ENCODE results near the gene TFAP2E. TPM values are rescaled to one million over a fixed set of nuclear protein-coding genes. Genes with fewer than 3 reads are reported as not detected.
A peak's percentile ranks its signal among the peaks of the same experiment; 100 is the strongest.

TFAP2E gene
- total RNA-seq, 2 donors from 2014 or later, result 4.7 TPM; not detected in 1

DNA sequence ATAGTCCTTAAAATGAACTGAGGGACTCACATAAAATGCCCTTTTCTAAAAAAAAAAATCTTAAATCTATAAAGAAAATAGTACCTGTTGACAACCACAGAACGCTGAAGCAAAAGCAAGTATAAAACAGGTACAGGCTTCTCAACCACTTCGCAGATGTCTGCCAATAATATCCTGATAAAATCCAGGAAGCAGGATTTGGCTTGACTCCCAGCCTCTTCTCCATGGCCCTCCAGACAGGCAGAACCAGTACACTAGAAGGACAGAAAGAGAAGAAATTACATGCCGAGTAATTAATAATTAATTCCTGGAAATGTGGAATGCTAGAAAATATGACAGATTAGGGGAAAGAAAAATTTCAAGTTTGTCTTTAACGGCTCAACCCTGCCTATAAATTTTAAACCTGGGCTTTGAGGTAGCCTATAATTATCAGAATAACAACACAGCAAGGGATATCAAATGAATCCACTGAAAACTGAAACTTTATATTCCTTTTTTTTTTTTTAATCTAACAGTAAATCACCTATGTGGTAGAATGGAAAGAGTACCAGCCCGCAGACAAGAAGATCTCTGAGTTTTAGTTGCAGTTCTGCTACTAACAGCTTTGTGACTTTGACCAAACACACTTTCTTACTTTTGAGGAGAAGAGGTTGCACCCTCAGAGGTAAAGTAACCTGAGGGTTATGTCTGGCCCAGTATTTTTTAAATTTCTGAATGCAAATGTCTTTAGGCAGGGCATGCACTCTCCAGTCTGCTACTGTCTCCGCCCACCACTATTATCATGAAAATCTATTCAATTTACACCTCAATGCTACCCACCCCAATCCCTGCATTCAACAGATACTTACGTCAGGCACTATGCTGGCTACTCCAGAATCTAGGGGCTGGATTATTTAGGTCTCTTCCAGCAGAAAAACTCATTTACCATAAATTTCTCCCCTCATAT lies 18.6 kb upstream of the TFAP2E start:
- no peaks in the 10 kb centered on the region for H3K9me3 ChIP-seq
- peaks cover 9% of the 10 kb centered on the region for H3K36me3 ChIP-seq
- ATAC-seq (ENCODE audit: insufficient number of reproducible peaks, low FRiP score, low read depth) (no peak), DNase-seq (ENCODE audit: low spot score) (no peak)
- H3K27ac ChIP-seq, result no peak overlapping the region
- TF ChIP-seq, protein P1, sequence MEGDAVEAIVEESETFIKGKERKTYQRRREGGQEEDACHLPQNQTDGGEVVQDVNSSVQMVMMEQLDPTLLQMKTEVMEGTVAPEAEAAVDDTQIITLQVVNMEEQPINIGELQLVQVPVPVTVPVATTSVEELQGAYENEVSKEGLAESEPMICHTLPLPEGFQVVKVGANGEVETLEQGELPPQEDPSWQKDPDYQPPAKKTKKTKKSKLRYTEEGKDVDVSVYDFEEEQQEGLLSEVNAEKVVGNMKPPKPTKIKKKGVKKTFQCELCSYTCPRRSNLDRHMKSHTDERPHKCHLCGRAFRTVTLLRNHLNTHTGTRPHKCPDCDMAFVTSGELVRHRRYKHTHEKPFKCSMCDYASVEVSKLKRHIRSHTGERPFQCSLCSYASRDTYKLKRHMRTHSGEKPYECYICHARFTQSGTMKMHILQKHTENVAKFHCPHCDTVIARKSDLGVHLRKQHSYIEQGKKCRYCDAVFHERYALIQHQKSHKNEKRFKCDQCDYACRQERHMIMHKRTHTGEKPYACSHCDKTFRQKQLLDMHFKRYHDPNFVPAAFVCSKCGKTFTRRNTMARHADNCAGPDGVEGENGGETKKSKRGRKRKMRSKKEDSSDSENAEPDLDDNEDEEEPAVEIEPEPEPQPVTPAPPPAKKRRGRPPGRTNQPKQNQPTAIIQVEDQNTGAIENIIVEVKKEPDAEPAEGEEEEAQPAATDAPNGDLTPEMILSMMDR (IDR thresholded peaks at IDR 0.05), result no peak
- H3K27me3 ChIP-seq (replicated peaks; ENCODE audit: insufficient read depth), result no peaks in the 10 kb centered on the region
- no peak overlapping the region for H3K4me3 ChIP-seq
- peaks cover 13 to 38% of the 10 kb centered on the region in 2 donors for H3K4me1 ChIP-seq (ENCODE audit: control insufficient read depth in 1 of 2, low read depth in 2 of 2)

DNA sequence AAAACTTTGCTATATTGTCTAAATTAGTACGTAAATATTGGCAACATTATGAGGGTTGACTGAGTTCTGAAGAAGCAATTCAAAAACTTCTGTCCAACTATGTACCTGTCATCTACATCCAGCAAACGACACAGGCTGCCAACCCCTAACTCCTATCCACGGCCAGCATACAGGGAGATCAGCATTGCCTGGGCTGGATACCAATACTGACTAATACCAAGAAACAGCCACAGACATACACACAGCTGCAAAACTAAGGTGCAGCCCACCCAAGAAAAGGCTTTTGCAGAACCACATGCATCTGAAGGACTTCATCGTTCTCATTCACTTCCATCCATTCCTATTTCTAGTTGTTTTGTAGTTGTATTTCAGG lies 17.9 kb upstream of the TFAP2E start:
- Histone ChIP-seq H3K27ac (no peak overlapping the region), H3K9me3 (no peaks in the 10 kb centered on the region), H3K36me3 (peaks cover 9% of the 10 kb centered on the region), H3K4me3 (no peak overlapping the region), H3K27me3 (replicated peaks; ENCODE audit: insufficient read depth) (no peaks in the 10 kb centered on the region), H3K4me1 (ENCODE audit: control insufficient read depth in 1 of 2, low read depth in 2 of 2) (peaks cover 13 to 39% of the 10 kb centered on the region in 2 donors)
- DNase-seq (ENCODE audit: low spot score), result no peak
- ATAC-seq (ENCODE audit: insufficient number of reproducible peaks, low FRiP score, low read depth), result no peak
- TF ChIP-seq, protein P1 (IDR thresholded peaks at IDR 0.05), result no peak

DNA sequence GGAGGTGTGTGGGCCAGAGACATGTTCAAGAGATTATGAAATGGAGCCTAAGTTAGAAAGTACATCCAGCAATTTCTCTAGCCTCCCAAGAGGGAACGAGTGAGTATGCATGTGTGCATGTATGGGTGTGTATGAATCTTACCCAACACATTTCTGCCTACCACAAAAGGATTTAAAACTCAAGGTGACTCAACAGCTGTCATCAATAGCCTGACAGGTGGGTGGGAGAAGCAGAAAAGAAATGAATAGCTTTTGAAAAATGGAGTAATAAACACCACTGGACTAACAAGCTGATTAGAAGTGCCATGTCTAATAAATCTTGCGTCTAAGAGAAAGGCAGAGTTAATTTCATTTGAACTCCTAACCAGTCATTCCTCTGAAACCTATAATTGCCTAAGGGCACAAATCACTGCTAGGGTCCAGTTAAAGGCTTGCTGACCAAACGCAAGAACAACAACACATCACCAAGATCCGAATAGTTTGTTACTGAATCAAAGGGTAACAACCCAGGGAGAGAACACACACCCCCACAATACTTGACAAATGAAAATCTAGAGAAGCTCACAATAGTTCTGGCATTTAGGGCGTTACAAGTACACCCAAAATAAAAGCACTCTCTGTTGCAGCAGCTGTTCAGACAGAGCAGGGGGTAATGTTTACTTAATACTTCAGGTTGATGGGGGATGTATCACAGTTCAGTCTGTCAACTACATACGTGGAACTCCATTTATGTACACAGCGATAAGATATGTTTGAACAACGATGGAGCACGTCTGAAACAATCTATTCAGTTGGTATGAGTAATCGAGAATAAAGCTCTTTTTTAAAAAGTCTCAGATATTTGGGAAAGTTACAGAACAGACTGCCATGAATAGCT lies 17.3 kb upstream of the TFAP2E start:
- no peak for ATAC-seq (ENCODE audit: insufficient number of reproducible peaks, low FRiP score, low read depth)
- Histone ChIP-seq H3K27ac (no peak overlapping the region), H3K27me3 (replicated peaks; ENCODE audit: insufficient read depth) (no peaks in the 10 kb centered on the region), H3K4me1 (ENCODE audit: control insufficient read depth in 1 of 2, low read depth in 2 of 2) (peaks cover 15 to 46% of the 10 kb centered on the region in 2 donors), H3K36me3 (peaks cover 9% of the 10 kb centered on the region), H3K4me3 (peak overlapping the region; percentile 94), H3K9me3 (no peaks in the 10 kb centered on the region)
- DNase-seq (ENCODE audit: low spot score), result no peak
- TF ChIP-seq, protein P1 (IDR thresholded peaks at IDR 0.05), result no peak

DNA sequence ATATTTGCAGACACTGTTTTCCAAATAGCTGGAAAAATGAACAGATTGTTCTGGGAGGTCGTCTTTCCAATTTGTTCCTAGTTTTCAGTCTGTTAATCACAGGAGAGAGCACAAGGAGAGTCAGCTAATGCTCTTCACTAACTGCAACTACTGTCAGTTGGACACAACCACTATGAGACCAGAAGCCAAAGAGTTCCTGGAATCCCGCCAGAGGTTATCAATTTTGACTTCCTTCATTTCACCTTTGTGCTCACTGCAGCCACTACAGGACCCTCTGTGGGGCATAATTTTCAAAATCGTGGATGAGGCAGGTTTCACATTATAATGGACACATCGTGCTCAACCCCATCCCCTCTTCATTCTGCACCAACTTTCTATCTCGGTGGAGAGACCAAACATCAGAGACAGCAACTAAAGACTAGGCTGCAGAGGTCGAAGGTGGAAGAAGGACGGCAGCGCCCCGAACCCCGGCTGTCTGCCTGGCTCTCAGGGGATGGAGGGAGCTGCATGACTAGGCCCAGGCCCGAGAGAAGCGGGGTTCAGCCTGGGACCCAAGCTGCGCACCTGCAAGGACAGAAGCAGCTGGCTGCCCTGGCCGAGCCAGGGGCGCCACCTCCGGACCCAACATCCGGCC lies 16.5 kb upstream of the TFAP2E start:
- DNase-seq (ENCODE audit: low spot score), result no peak
- Histone ChIP-seq H3K27me3 (replicated peaks; ENCODE audit: insufficient read depth) (no peaks in the 10 kb centered on the region), H3K27ac (peak overlapping the region; percentile 85 to 94), H3K4me1 (ENCODE audit: control insufficient read depth in 1 of 2, low read depth in 2 of 2) (peaks cover 20 to 53% of the 10 kb centered on the region in 2 donors), H3K9me3 (no peaks in the 10 kb centered on the region), H3K36me3 (peaks cover 9% of the 10 kb centered on the region), H3K4me3 (peak overlapping the region; percentile 94)
- TF ChIP-seq, protein P1 (IDR thresholded peaks at IDR 0.05), result no peak
- no peak for ATAC-seq (ENCODE audit: insufficient number of reproducible peaks, low FRiP score, low read depth)
